Measurements from ENCODE around the gene GPBP1L1. TPM values are rescaled to one million over a fixed set of nuclear protein-coding genes. Genes with fewer than 3 reads are reported as not detected.

Gene GPBP1L1

Small RNAs within 50 kb of the gene (small RNA-seq; reads per million reads assigned to genes)
- not detected for gene AL355480.1 (ENCODE audit: low read depth)
- gene AL355480.2 (ENCODE audit: low read depth), result not detected
- not detected for gene AL355480.3 (ENCODE audit: low read depth)
- gene AL355480.4 (ENCODE audit: low read depth), result not detected

All from mesenchymal stem cell (in vitro differentiated cells and primary cell).